Left kidney (tissue), 2 donors: ENCODE results near the gene CYP2R1. TPM values are rescaled to one million over a fixed set of nuclear protein-coding genes. Genes with fewer than 3 reads are reported as not detected.
"Not testable (repeated sequence)": the region's sequence is repeated elsewhere in the genome, so short reads cannot be mapped to it uniquely, and the experiment has no call there.

ENCODE experiments used
- DNase-seq: peaks from one replicate; pipeline ENCODE4 v3.0.0-alpha.2; 2013
- polyA plus RNA-seq: library from polyadenylated mRNA; unstranded; fragments of 120-200 nt; gene quantifications from one replicate; pipeline ENCODE4 v1.2.1, GENCODE V29; 2013; ENCODE audit not compliant: insufficient read length

The CYP2R1 gene
- polyA plus RNA-seq, 1 donor: 27.3 TPM

GRCh38 chr11:14894657-14895598 is 2.9 kb upstream of the CYP2R1 start:
- DNase-seq: no peak

DNA sequence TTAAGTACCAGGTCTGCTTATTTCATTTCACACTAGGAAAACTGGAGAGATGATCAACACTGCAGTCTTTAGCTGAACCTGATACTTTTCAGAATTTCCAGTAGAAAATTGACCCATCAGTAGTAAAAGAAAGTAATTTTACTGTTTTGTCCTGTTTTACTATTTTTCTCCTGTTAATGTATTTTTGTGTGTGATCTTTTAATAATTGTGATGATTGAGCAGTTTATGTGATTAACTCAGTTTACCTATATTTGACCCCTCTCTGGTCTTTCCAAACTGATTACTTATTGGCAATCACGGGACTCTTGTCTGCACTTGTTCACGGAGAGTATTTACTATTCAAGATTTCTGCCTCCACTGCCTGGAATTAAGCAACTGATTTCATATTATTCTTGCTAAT is 546 bp upstream of the CYP2R1 start:
- no peak for DNase-seq

GRCh38 chr11:14891143-14892035 is 642 bp downstream of the CYP2R1 start:
- DNase-seq: peak; percentile 88

DNA sequence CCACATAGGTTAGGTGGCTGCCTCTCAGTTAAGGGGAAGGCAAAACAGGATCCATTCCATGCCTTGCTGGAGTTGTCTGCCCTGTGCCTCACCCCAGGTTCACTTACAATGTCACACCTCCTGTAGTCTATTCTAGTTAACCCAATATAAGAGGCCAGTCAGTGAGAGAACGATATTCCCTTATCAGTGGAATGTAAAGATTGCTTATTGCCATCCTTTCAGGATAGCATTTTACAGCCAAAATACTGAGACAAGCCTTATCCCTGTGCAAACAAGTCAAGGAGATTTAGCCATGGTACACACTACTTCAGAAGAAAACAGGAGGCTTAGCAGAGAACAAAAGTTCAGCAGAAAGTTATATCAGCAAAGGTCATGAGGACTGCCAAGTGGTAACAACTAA is 5.5 kb downstream of the CYP2R1 start:
- DNase-seq: no peak

DNA sequence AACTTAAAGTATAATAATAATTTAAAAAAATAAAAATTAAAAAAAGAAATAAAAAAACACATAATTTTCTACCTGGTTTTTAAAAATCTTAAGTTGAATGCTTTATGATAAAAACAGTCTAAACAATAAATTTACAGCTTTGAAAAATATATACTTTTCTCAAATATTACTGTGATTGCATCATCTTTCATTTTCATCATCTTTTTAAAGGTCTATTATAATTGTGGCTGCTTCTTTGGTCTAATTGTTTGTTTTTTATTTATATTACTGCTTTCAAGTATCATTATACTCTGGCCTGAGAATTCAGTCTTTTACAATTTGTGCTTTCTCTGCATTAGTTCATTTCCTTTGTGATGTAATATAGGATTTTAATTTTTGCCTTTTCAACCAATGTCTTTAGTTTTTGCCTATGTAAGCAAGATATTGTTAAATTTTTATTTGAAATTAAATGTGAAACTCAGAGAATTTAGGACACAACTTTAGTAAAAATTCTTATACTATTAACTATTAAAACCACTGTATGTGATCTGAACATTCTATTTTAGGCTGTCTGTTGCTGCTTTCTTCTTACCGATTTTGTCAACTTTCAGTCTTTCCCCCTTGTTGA is 7.3 kb downstream of the CYP2R1 start:
- no peak for DNase-seq

DNA sequence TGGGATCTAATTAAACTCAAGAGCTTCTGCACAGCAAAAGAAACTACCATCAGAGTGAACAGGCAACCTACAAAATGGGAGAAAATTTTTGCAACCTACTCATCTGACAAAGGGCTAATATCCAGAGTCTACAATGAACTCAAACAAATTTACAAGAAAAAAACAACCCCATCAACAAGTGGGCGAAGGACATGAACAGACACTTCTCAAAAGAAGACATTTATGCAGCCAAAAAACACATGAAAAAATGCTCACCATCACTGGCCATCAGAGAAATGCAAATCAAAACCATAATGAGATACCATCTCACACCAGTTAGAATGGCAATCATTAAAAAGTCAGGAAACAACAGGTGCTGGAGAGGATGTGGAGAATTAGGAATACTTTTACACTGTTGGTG is 8.3 kb downstream of the CYP2R1 start:
- DNase-seq: not testable (repeated sequence)

- no peak for DNase-seq
Observed at GRCh38 chr11:14882196-14882595, 9.8 kb downstream of the CYP2R1 start.

- DNase-seq: no peak
Observed at GRCh38 chr11:14881576-14882193, 10.3 kb downstream of the CYP2R1 start.

DNA sequence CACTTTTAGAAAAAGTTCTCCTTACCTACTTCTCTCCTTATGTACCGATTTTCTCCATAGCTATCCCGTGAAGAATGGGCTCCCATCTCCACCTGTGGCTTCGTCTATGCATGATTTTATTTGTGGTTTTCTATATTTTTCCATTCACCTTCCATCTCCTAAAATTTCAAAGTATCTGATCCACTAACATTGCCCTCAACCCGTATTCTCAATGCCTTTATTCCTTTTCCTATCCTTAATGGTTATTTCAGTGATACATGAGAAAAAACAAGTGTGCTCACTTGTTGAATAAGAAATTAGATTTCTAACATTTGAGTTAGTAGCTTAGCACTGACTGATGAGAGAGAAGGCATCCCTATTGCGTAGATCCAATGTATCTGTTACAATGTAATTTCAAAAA is 16.9 kb downstream of the CYP2R1 start:
- no peak for DNase-seq

- no peak for DNase-seq
Observed at GRCh38 chr11:14873632-14874031, 18.4 kb downstream of the CYP2R1 start.

DNA sequence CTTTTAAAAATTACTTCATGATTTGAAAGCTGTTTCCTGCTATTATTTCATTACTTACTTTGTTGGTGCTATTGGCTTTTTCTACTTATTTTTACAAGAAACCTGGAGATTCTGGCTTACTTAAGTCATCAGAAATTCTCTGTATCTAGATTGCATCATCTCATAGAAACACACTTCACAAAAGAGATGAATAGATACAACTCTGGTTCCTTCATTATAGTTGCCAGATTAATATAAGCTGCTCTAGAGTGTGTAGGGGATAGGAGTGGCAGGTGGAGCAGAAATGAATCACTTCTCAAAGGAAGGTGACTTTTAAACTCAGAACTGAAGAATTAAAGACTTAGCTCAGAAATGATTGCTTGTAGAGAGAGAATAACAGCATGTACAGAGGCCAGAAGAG is 20.0 kb downstream of the CYP2R1 start:
- no peak for DNase-seq

- not testable (repeated sequence) for DNase-seq
Observed at GRCh38 chr11:14863775-14864174, 28.3 kb downstream of the CYP2R1 start.

DNA sequence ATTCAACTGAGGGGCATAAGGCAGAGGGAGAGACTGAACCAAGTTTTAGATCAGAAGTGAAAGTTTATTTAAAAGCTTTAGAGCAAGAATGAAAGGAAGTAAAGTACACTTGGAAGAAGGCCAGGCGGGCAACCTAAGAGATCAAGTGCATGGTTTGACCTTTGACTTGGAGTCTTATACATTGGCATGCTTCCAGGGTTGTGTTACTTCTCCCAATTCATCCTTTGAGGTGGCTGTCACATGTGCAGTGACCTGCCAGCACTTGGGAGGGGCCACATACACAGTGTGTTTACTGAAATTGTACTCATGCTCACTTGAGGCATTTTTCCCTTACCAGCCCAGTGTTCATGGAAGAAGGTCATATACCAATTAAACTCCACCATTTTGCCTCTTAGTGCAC is 30.4 kb downstream of the CYP2R1 start:
- peak; percentile 1 for DNase-seq

GRCh38 chr11:14860511-14860910 is 31.5 kb downstream of the CYP2R1 start:
- DNase-seq: no peak

GRCh38 chr11:14858404-14858803 is 33.6 kb downstream of the CYP2R1 start:
- DNase-seq: no peak

DNA sequence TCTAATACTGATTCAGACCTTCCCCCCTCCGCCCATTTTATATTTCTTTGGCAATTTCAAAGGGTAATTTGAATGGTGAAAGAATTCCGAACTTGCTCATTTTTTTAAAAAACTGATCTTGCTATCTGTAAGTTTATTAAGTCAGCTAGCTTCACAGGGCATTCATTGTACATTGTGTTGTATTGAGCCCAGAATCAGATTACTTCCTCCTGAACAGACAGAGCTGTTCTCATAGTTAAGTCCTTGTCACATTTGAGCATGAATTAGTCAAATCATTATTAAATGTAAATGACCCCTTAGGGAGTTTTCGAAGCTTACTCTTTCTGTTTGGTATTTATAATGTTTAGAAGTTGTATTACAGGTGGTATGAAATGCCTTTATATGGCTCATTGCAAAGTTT is 34.4 kb downstream of the CYP2R1 start:
- DNase-seq: no peak

- DNase-seq: no peak
Observed at GRCh38 chr11:14855890-14856289, 36.1 kb downstream of the CYP2R1 start.

- DNase-seq: no peak
Observed at GRCh38 chr11:14854057-14854456, 38.0 kb downstream of the CYP2R1 start.

DNA sequence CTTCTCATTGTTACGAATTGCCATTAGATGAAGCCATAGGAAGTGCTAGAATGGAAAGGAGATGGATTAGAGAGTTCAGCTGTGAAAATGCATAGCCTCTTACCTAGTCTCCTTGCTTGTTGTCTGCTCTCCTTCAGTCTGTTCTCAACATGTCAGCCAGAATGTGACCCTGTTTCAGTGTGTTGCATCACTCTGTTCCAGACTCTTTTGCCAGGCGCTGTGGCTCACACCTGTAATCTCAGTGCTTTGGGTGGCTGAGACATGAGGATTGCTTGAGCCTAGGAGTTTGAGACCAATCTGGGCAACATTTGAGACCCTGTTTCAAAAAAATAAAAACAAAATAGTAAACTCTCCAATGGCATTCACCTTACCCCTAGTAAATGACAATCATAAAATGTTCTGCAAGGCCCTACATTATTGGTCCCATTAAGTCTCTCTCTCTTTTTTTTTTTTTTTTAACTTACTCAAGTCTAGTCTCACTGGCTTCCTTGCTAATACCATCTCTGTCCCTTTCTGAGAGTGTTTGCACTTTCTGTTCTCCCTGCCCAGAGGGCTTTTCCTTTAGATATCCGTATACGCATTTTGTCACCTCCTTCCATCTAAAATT is 39.4 kb downstream of the CYP2R1 start:
- no peak for DNase-seq

- no peak for DNase-seq
Observed at GRCh38 chr11:14842002-14842401, 50.0 kb downstream of the CYP2R1 start.
